GM23338 (cell line): ENCODE data around the gene FIG4.

Experiments
- CREB1 ChIP-seq: fragments of 250-450 bp; sonication (Bioruptor Pico); IDR thresholded peaks from 2 replicates; pipeline ENCODE4 v1.5.0; 2020; ENCODE audit warnings: low read depth, mild to moderate bottlenecking, moderate library complexity
- CTCF ChIP-seq, 2 experiments: fragments of 200-600 bp in 1 of 2; sonication (generic) in 1 of 2; conservative IDR thresholded peaks; 2 replicates each; pipeline versions ENCODE4 v1.5.1 to v1.6.1; 2016 to 2017; ENCODE audit warnings: antibody characterized with exemption in 2 of 2, low read depth in 2 of 2, mild to moderate bottlenecking in 2 of 2, moderate library complexity in 1 of 2
- EZH2 ChIP-seq: fragments of 200-600 bp; sonication (generic); IDR thresholded peaks from one replicate; pipeline ENCODE4 v1.8.0; 2017; ENCODE audit warnings: antibody characterized with exemption, mild to moderate bottlenecking, low read depth; ENCODE audit not compliant: unreplicated experiment
- JUNB ChIP-seq: IDR thresholded peaks from one replicate; pipeline ENCODE4 v1.6.1; 2016; ENCODE audit warnings: antibody characterized with exemption; ENCODE audit not compliant: unreplicated experiment
- REST ChIP-seq: IDR thresholded peaks from one replicate; pipeline ENCODE4 v1.6.1; 2018; ENCODE audit warnings: antibody characterized with exemption; ENCODE audit not compliant: unreplicated experiment
- STAT1 ChIP-seq: IDR thresholded peaks from one replicate; pipeline ENCODE4 v1.6.1; 2016; ENCODE audit warnings: antibody characterized with exemption; ENCODE audit not compliant: unreplicated experiment
- ZNF462 ChIP-seq: fragments of 250-450 bp; sonication (Bioruptor Pico); IDR thresholded peaks from 2 replicates; pipeline ENCODE4 v1.5.0; 2020; ENCODE audit warnings: mild to moderate bottlenecking, moderate library complexity

- no peak for TF ChIP-seq CTCF (conservative IDR thresholded peaks at IDR 0.05; ENCODE audit: low read depth in 2 of 2)
- no peak for TF ChIP-seq CREB1 (CRISPR knock-in tag)
- no peak for TF ChIP-seq STAT1
- no peak for TF ChIP-seq ZNF462 (CRISPR knock-in tag)
- TF ChIP-seq EZH2, result no peak
- TF ChIP-seq REST, result no peak
- TF ChIP-seq JUNB, result no peak
Measured at GRCh38 chr6:109867009-109867969, 176.2 kb downstream of the FIG4 start.
